Fibroblast of peridontal ligament (primary cell): Measurements from ENCODE around the gene CRBN.

Experiments
- DNase-seq: peaks from one replicate; pipeline ENCODE4 v3.0.0-alpha.2; 2010; ENCODE audit errors: extremely low read depth

Gene CRBN

DNA sequence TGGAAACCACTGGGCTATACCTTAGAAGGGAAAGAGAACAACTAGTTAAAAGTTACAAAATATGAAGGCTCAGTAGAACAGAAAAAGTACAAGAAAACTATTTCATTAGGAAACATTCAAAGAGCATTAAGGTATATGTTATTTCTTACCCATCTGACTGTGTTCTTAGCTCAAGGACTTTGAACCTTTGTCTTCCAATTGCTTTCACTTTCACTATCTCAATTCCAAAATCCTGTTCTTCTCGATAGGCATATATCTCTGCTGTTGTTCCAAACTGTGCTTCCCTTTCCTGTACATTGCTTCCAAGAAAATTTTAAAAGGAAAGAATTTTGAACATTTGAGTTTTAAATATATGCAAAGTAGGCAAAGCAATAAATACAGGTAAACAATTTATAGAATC, 6.9 kb downstream of the CRBN start:
- no peak for DNase-seq

DNA sequence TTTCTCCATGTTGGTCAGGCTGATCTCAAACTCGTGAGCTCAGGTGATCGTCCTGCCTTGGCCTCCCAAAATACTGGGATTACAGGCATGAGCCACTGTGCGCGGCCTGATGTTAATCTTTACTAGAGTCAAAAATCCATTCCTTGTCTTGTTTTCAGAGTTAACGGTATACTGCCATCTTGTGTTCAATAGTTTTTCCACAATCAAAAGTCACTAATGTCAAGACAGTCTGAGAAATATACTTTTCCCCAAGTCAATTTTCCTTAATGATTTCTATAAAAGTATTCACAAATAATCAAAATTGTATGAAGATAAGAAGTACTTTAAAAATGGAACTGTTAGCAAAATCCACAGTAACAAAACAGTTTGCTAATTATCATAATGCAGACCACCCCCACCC, 8.5 kb downstream of the CRBN start:
- DNase-seq = peak; percentile 69

DNA sequence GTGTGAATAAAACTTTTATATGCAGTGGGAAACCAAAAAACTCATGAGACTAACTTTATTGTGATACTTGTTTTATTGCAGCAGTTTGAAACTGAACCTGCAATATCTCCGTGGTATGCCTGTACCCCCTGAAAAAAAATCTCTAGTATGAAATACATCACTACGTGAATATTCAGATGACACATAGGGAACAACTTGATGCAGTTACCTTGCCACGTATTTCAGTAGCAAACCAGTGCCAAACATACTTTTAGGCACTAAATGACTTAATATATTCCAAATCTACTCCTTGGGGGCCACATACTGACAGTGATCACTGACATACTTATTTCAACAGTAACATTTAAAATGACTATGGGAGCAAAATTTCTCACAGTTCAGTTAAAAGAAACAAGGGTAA, 13.8 kb downstream of the CRBN start:
- no peak for DNase-seq

DNA sequence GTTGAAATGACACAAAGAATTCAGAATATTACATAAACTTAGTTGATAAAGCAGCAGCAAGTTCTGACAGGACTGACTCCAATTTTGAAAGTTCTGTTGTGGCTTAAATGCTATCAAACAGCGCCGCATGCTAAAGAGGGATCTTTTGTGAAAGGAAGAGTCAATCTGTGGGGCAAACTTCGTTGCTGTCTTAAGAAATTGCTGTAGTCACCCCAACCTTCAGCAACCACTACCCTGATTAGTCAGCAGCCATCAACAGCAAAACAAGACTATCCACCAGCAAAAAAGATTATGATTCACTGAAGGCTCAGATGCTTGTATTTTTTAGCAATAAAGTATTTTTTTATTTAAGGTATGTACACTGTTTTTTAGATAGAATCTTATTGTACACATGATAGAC, 14.2 kb downstream of the CRBN start:
- no peak for DNase-seq

DNA sequence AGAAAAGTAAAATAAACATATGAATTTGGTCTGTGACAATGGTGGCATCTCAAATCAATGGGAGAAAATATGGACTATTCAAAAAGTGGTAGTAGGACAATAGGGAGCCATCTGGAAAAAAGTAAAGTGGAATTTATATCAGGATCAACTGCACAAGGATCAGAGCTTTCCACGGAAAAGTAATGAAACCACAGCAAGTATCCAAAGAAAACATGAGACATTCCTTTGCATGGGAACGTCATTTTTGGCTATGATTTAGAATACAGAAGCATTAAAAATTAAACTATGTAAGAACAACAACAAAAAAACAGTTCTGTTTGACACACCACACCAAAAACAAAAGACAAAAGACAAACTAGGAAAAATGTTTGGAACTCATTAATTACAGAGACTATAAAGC, 18.7 kb downstream of the CRBN start:
- DNase-seq = peak; percentile 42

DNA sequence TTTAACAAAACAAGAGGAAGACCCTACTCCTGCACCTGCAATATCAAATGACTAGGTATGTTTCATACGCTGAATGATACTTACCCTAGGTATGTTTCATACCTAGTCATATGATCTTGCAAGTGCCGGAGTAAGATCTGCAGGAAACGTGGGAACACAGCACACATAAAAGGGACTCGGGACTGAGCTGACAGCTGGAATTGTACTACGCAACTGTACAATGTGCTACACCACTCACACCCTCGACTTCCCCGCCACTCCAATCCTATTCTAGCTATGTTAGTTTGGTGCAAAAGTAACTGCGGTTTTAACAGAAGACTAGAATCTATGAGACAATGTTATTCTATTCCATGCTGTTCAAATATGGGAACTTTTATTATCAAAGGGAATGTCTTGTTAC, 22.0 kb downstream of the CRBN start:
- no peak for DNase-seq

DNA sequence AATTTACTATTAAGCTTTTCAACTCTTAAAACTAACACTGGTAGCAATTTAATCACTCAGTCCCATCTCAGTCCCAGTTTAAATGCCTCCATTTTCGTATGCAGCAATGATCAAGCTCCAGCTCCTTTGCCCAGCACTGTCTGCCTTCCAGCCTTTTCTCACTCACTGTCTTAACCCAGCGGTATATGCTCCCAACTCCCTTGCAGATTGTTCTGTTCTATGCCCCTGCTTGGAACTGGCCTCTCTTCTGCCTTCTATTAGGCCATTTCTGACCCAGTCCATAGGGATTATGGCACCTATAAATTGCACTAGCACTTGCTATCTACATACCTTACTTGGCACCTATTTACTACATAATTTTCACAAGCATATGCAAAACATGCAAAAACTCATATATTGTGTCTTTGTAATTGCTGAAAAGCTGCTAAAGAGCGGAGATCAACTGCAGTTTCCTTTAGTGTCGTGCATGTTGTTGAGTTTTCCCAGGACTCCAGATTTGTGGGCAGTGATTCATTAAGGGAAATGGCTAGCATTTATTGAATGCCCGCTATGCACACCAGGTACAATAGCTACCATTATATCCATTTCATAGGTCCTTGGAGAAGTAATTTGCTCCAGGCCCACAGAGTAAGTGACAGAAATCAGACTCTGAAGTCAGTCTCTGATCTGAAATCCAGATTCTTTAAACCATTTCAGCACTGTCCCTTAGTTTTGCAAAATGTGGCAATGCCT, 24.4 kb downstream of the CRBN start:
- no peak for DNase-seq

DNA sequence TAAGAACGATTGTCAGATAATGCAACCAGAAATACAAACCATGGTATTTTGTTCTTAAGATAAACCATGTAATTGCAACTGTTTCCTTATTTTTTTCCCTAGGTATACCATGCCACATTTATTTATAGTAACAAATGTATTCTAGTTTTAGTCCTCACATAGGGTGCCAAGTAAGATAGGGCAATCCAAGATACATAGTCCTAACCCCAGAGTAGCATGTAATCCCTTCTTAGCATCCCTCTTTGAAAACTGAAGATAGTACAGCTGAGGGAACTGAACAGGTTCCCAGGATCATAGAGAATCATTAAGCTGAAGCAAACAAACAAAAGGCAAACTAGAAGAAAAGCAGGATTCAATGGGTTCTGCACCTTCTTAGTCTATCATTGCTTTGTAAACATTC, 28.0 kb downstream of the CRBN start:
- no peak for DNase-seq

DNA sequence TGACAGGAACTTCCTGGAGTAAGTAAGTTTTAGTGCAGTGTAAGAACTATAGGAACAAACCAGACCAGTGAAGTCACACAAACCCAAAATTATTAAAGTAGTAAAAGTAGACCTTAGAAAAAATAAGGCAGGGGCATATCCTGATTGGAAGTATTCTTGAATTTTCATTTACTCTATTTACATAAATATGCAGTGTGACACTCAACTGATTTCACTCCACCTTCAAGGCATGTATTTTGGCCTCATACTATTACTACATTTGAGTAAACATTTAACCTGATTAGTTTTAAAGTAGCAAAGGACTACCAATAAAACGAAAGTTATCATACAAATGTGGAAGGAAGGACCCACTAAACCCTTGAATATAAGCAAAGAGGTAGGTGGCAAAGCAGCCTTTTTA, 29.9 kb downstream of the CRBN start:
- DNase-seq = no peak

DNA sequence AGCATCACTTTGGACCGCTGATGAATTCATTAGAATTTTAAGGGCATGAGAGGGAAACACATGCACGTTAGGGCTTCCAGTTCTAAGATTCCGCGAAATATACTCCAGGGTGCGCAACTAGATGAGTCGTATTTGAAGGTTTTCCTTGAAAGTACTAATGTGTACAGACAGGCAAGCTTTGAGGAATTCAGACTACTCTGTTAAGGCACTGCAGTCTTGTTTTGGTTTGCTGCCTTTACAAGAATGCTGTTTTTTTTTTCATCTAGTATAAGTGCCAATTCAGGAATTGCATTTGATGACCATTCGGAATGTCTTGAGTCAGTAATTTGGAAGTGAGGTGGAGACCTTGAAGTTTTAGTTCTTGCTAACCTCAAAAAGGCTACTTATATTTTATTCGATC, 33.7 kb downstream of the CRBN start:
- peak; percentile 23 for DNase-seq

DNA sequence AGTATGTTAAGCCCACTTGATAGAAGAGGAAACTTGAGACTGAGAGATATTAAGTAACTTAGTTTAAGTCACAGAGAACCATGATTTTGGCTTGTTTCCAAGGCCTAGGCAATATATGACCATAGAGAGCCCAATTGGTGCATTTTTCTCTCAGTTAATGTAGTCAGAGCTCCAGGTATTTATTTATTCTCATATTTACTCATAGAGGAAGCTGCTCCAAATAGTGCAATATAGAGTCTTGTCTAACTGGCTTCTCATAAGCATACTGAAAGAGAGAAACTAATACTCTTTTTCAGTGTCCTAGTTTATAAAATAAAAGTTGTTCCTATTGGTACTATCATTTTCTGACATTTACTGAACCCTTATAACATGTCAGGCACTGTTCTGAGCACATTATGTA, 37.6 kb downstream of the CRBN start:
- DNase-seq = no peak

DNA sequence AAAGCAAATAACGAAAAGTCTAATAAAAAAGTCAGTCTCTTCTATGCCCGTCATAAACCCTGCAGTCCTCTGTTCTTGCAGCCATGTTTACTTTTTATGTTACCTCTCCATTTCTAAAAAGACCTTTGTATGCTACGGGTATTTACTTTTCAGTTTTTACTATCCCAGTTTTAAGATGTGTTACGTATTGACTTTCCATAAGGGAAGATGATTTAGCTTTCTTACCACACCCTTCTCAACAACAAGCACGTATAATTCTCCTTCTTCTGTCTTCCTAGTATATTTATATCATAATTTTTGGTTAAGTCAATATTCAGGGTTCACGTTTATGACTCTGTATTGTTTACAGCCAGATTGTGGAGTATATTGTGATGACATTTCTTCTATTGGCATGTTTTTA, 42.0 kb downstream of the CRBN start:
- no peak for DNase-seq

DNA sequence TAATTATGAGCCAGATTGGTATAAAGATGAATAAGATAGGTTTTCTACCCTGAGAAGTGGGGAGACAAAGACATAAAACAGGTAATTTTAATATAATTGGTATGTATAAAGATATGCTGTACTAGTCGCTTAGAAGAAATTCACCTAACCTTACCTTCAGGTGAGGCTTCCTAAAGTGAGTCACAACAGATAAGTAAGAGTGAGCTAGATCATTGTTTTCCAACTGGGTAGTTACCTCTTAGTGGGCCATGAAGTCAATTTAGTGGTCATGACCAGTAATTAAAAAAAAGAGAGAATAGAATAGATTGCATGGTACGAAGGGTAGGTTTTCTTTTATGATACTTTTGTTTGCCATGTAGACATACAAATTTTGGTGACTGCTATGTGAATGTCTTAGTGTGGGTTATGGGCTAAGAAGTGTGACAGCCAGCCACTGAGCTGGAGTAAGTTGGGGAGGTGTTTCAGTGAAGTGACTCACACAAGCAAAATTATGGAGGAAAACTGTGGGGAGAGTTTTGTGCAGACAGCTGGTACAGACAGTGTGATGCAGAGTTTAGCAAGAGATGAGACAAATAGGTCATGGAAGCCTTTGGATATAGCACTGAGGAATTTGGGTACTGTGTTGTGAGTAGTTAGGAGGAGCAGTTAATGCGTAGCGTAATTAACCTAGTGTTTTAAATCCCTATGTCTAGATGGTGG, 44.6 kb downstream of the CRBN start:
- DNase-seq = peak; percentile 10

DNA sequence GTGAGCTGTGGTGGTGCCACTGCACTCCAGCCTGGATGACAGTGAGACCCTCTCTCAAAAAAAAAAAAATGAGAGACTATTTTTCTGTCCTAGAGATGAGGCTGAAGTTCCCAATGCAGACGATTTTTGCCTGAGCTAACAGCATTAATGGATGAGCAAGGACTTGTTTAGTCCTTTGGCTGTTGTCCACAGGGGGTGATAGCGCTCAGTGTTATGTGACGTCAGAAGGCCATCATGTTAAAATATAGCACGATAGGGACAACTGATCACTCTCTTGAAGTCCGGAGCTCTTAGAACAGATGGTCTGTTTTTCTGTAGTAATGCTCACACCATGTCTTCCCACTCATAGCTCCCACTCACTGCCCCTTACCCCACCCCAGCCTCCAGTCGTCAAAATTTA, 46.0 kb downstream of the CRBN start:
- no peak for DNase-seq

DNA sequence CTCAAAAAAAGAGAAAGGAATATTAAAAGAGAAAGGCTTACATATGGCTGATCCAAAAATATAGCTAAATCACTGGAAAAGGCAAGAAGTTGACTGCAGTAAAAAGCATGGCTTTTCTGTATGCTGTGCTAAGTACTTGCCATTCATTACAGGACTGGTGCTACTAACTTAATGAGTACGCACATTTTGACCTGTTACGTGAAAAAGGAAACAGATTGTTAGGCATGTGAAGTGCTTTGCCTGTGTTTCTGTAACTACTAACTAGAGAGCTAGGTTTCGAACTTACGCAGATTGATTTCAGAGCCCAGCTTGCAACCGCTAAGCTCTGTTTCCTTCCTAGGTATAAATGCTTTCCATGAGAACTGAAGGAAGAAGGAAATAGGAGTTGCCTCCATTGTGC, 49.9 kb downstream of the CRBN start:
- DNase-seq = no peak

DNA sequence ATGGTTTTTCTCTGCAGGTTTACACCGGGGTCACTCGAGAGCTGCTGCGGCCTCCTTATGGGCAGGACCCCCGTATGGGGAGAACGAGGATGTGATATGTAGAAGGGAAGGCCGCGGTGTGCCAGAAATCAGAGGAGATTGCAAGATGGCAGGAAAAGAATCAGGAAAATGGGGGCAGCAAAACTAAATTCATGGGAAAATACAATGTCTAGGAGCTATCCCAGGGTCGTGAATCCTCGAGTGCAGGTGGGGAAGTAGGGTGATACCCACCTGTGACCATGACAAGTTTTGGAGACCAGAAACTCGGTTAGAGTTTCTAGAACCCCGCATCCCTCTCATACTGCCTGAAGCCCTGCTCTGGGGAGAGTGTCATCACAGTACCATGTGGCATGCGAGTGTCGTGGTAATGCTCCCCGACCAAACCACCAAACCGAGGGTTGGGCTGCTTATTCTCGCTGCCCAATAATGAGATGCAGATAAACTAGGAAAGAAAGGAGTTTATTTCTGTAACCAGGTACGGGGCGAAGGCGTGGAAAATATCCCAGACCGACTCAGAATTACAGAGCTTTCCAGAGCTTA, 52.0 kb downstream of the CRBN start:
- DNase-seq = peak; percentile 15

DNA sequence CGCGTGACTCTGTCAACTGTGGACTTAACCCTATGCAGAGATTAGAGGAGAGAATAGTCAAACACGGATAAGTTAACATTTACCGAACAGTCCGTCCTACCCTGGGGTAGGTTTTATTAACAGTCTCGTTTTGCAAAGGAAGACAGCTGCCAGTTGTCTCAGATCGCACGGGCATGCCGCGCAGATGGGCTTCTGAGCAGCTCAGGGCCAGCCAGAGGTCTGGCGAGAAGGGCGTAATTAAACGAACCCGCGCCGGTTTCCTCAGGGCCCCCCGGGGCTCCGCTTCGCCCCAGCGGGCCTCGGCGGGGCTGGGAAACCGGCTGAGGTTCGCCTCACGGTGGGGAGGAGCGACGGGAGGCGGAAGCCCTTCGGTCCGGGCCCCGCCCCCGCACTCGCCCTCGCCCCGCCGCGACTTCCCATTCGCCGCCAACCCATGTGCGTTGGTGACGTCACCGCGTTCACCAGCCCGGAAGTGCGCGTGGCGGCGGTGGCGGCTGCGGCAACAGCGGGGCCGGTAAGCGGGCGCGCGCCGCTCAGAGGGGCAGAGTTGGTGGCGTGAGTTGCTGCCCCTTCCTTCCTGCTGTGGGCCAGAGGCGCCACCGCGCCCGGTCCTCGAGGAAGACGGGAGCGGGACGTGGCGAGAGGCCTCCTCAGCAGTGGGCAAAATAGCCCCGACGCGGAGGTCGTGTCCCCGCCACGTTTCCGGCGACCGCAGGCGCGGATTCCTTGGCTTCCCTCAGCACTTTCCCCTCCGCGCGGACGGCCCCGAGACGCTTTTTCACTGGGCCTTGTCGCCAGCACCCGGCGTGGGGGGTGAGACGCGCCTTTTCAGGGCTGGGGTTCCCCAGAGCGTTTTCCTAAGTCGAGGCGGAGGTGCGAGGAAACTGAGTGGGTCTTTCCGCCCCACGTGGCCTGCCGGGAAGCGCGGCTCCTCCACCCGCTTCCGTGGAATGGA, 52.7 kb downstream of the CRBN start, which contains the start of gene TRNT1:
TSS of gene TRNT1 (plus strand) at position 464 of the 955 bp plus-strand sequence. CDS start 2,101 bp downstream, outside the sequence.
- peak; percentile 89 for DNase-seq

DNA sequence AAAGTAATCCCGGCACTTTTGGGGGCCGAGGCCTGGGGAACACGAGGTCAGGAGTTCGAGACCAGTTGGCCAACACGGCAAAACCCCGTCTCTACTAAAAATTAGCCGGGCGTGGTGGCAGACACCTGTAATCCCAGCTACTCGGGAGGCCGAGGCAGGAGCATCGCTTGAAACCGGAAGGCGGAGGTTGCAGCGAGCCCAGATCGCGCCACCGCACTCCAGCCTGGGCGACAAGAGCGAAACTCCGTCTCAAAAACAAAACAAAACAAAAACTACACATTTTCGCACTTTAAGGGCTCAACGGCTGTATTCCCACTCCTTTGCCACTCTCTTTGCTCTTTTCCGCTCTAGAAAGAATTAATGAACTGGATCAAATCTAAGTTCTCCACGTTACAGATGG, 53.5 kb downstream of the CRBN start:
- no peak for DNase-seq

DNA sequence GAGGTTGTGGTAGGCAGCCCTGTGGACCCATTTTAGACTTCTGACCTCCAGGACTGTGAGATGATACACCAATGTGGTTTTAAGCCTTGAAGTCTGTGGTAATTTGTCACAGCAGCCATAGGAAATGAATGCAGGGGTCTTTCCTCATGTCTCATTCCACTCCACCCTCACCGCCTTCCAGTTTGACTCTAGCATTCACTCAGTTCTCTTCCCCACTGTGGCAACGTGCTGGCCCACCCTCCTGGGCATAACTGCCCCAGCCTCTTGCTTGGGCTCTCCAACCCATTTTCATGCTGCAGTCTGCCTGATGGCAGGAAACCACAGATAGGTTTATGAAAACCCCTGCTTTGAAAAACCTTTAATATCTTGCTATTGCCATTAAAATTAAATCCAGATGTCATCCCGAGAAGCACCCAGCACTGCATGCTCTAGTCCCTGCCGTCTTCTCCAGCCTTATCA, 60.1 kb downstream of the CRBN start:
- DNase-seq = peak; percentile 5

DNA sequence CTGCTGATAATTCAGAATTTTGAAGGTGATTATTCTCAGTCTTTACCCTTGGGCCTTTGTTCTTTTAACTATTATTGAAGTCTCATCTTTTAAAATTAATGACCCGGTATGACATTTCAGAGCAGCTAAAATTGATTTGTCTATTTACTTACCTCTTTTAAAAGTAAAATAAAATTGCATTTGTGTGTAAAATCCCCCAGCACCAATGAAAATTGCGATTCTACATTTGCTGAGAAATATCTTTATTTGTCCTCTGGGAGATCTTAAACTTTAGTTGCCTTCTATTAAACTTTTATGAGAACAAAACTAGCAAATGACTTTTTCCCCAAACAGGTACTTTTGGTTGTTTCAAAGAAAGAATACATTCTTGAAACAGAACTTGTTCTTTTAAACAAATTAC, 61.8 kb downstream of the CRBN start:
- DNase-seq = no peak

DNA sequence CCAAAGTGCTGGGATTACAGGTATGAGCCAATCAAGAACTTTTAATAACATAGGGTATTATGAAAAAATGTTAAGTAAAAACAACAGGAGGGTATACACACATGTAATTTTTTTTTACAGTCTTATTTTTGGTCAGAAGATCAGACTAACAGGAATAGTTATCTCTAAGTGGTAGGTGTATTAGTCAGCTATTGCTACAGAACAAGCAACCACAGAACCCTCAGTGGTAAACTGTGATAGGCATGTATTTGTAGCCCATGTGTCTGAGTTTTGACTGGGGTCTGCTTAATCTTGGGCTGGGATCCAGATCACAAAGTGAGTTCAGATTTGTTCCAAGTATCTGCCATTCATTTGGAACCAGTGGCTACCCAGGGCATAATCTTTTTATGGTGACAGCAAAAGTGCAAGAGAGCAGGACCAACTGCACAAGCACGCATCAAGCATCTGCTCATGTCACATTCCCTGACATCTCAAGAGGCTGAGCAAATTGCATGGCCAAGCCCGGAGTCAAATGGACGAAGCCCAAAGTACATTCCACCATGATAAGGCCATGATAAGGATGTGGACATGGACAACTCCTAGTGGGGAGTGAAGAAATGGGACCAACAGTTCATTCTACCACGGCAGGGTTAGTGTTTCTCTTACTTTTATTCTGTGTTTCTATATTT, 66.3 kb downstream of the CRBN start:
- DNase-seq = no peak
